Measurements from ENCODE around the gene DIS3L2. TPM values are rescaled to one million over a fixed set of nuclear protein-coding genes. Genes with fewer than 3 reads are reported as not detected.

Gene DIS3L2
- total RNA-seq, 1 donor from 2014 or later, result 42.1 TPM

DNA sequence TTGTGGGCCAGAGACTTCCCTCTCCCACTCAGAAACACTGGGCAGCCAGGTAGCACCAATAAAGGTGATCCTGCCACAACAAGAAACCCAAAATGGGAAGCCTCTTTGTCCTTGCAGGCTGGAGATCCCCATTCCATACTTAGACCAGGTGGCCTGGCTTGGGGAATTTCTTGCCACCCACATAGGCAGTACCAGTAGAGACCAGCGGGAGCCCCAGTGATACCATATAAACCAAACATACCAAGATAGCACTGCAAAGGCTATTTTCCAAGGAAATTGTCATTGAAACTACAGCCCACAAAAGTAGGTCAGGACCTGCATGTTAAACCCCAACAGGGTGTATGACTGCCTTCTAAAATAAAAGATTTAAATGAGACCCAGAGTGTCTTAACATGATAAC lies 171.6 kb downstream of the DIS3L2 start:
- no peak overlapping the region for H3K27ac Mint-ChIP-seq (ENCODE audit: unreplicated experiment)
- H3K27me3 Mint-ChIP-seq (ENCODE audit: unreplicated experiment), result peaks cover 2% of the 10 kb centered on the region
- TF ChIP-seq CTCF (IDR thresholded peaks at IDR 0.05; ENCODE audit: partially characterized antibody, unreplicated experiment), result no peak
- H3K9me3 Mint-ChIP-seq (ENCODE audit: unreplicated experiment), result peaks cover 3% of the 10 kb centered on the region
- H3K4me1 Mint-ChIP-seq (ENCODE audit: low read depth, unreplicated experiment), result peaks cover 2% of the 10 kb centered on the region
- peaks cover 6% of the 10 kb centered on the region for H3K36me3 Mint-ChIP-seq (ENCODE audit: unreplicated experiment)
- no peak for DNase-seq
- H3K4me3 Mint-ChIP-seq (ENCODE audit: unreplicated experiment), result no peak overlapping the region

GRCh38 chr2:232134939-232135338 lies 173.4 kb downstream of the DIS3L2 start:
- no peak for TF ChIP-seq CTCF (IDR thresholded peaks at IDR 0.05; ENCODE audit: partially characterized antibody, unreplicated experiment)
- peaks cover 6% of the 10 kb centered on the region for H3K36me3 Mint-ChIP-seq (ENCODE audit: unreplicated experiment)
- peaks cover 2% of the 10 kb centered on the region for H3K27me3 Mint-ChIP-seq (ENCODE audit: unreplicated experiment)
- no peak for DNase-seq
- no peak overlapping the region for H3K27ac Mint-ChIP-seq (ENCODE audit: unreplicated experiment)
- no peaks in the 10 kb centered on the region for H3K4me1 Mint-ChIP-seq (ENCODE audit: low read depth, unreplicated experiment)
- H3K4me3 Mint-ChIP-seq (ENCODE audit: unreplicated experiment), result no peak overlapping the region
- H3K9me3 Mint-ChIP-seq (ENCODE audit: unreplicated experiment), result peaks cover 3% of the 10 kb centered on the region

- Mint-ChIP-seq H3K36me3 (ENCODE audit: unreplicated experiment) (peaks cover 2% of the 10 kb centered on the region), H3K4me1 (ENCODE audit: low read depth, unreplicated experiment) (no peaks in the 10 kb centered on the region), H3K27me3 (ENCODE audit: unreplicated experiment) (peaks cover 2% of the 10 kb centered on the region), H3K4me3 (ENCODE audit: unreplicated experiment) (no peak overlapping the region), H3K27ac (ENCODE audit: unreplicated experiment) (no peak overlapping the region), H3K9me3 (ENCODE audit: unreplicated experiment) (peaks cover 3% of the 10 kb centered on the region)
- DNase-seq, result no peak
- no peak for TF ChIP-seq CTCF (IDR thresholded peaks at IDR 0.05; ENCODE audit: partially characterized antibody, unreplicated experiment)
Observed at GRCh38 chr2:232137356-232138147, 176.0 kb downstream of the DIS3L2 start.

GRCh38 chr2:232138441-232138840 lies 176.9 kb downstream of the DIS3L2 start:
- Mint-ChIP-seq H3K27me3 (ENCODE audit: unreplicated experiment) (peaks cover 2% of the 10 kb centered on the region), H3K4me1 (ENCODE audit: low read depth, unreplicated experiment) (no peaks in the 10 kb centered on the region), H3K9me3 (ENCODE audit: unreplicated experiment) (peaks cover 3% of the 10 kb centered on the region), H3K4me3 (ENCODE audit: unreplicated experiment) (no peak overlapping the region), H3K27ac (ENCODE audit: unreplicated experiment) (no peak overlapping the region), H3K36me3 (ENCODE audit: unreplicated experiment) (no peaks in the 10 kb centered on the region)
- TF ChIP-seq CTCF (IDR thresholded peaks at IDR 0.05; ENCODE audit: partially characterized antibody, unreplicated experiment), result no peak
- DNase-seq, result no peak

DNA sequence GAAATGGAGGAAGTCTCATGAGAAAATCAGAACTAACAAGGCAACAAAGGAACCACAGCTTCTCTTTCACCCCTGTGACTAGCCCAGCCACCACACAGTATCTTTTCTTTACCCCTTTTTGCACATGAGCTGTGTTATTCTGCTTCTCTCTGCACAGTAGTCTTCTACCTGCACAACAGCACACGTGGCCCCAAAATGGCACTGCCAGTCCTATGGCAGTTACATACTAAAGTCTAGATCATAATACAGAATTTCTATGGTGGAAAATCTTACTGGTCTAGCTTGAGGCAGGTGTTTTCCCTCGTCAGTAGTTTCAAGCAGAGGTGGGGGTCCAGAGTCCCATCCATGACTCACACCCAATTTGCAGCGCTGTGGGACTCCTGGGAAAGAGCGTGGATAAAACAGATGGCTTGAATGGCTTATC lies 177.7 kb downstream of the DIS3L2 start:
- H3K27me3 Mint-ChIP-seq (ENCODE audit: unreplicated experiment), result peaks cover 2% of the 10 kb centered on the region
- no peak for TF ChIP-seq CTCF (IDR thresholded peaks at IDR 0.05; ENCODE audit: partially characterized antibody, unreplicated experiment)
- H3K27ac Mint-ChIP-seq (ENCODE audit: unreplicated experiment), result no peak overlapping the region
- DNase-seq, result no peak
- no peak overlapping the region for H3K4me3 Mint-ChIP-seq (ENCODE audit: unreplicated experiment)
- H3K9me3 Mint-ChIP-seq (ENCODE audit: unreplicated experiment), result peaks cover 3% of the 10 kb centered on the region
- no peaks in the 10 kb centered on the region for H3K4me1 Mint-ChIP-seq (ENCODE audit: low read depth, unreplicated experiment)
- no peaks in the 10 kb centered on the region for H3K36me3 Mint-ChIP-seq (ENCODE audit: unreplicated experiment)
